ENCODE measurements around the gene ITGA8. TPM values are rescaled to one million over a fixed set of nuclear protein-coding genes. Genes with fewer than 3 reads are reported as not detected.

The ITGA8 gene
- under 0.01 and 1.6 TPM in 2 replicates for total RNA-seq

DNA sequence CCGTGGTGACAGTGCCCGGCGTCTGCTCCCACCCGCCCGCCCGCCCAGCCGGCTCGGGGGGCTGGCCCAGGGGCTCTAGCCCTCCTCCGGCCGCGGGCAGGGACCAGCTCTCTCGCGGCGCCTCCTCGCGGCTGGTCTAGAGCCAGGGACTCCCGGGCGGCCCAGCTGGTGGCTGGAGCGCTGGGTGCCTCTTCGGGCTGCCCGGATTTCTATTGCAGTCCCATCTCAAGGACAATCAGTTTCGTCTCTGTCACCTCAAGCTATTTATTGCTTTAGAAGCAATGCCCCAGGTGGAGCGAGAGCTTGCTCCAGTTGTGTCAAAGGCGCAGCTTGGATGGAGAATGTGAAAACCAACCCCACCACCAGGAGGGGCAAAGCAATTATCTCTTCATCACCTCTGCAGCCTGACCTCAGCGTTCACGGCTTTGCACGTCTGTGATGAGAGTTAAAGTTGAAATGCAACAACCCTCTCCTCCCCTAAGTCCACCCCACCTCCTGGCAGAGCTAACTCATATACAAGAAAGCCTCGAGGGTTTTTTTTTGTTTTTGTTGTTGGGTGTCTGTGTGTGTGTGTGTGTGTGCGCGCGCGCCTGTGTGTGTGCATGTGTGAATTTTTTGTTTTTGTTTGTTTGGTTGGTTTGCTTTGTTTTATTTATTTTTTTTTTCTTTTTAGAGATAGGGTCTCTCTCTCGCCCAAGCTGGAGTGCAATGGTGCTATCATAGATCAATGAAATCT lies at the start of gene ITGA8:
ITGA8 (minus strand) TSS at position 24 of the 736 bp plus-strand sequence. CDS start 151 bp downstream, outside the sequence.

Other genes starting within 250 kb of the ITGA8 start
- gene MINDY3, start 140.6 kb upstream of the ITGA8 start, total RNA-seq = 18.0 and 19.0 TPM in 2 replicates

All from epithelial cell of alveolus of lung (primary cell).